HepG2 (cell line): ENCODE data around the gene ACTL6A. TPM values are rescaled to one million over a fixed set of nuclear protein-coding genes. Genes with fewer than 3 reads are reported as not detected.

ENCODE experiments used
- ATF7-NPFF ChIP-seq: sonication (generic); formaldehyde crosslinking; IDR thresholded peaks from 2 replicates; pipeline ENCODE4 v1.8.1; 2023; ENCODE audit warnings: mild to moderate bottlenecking, low read depth, missing genetic modification reagents, moderate library complexity
- BHLHE40 ChIP-seq: IDR thresholded peaks from 2 replicates; pipeline ENCODE4 v1.6.1; 2011; ENCODE audit warnings: low read length, improper control_type of control experiment
- DMAP1 ChIP-seq: IDR thresholded peaks from 2 replicates; pipeline ENCODE4 v1.6.1; 2016
- HMGA1 ChIP-seq: sonication (generic); formaldehyde crosslinking; conservative IDR thresholded peaks from 2 replicates; pipeline ENCODE4 v1.4.0; 2020; ENCODE audit warnings: missing genetic modification reagents
- KAT2B ChIP-seq: fragments of 150-350 bp; IDR thresholded peaks from 2 replicates; pipeline ENCODE4 v1.6.1; 2014; ENCODE audit warnings: low read depth, low read length, borderline replicate concordance
- MXI1 ChIP-seq: IDR thresholded peaks from 3 replicates; pipeline ENCODE4 v1.6.1; 2012; ENCODE audit warnings: low read depth, low read length, inconsistent platforms, borderline replicate concordance
- NCOA5 ChIP-seq: sonication (generic); formaldehyde crosslinking; IDR thresholded peaks from 2 replicates; pipeline ENCODE4 v1.4.0; 2020; ENCODE audit warnings: missing genetic modification reagents
- NFE2L2 ChIP-seq: fragments of 150-350 bp; IDR thresholded peaks from 2 replicates; pipeline ENCODE4 v1.6.1; 2014; ENCODE audit warnings: low read length
- PLRG1 ChIP-seq: fragments of 450-650 bp; conservative IDR thresholded peaks from 2 replicates; pipeline ENCODE4 v1.6.1; 2016
- SAP130 ChIP-seq: IDR thresholded peaks from 2 replicates; pipeline ENCODE4 v1.6.1; 2016; ENCODE audit warnings: low read depth
- SP4 ChIP-seq: sonication (generic); formaldehyde crosslinking; IDR thresholded peaks from 2 replicates; pipeline ENCODE4 v1.8.1; 2023; ENCODE audit warnings: mild to moderate bottlenecking, missing genetic modification reagents
- SSRP1 ChIP-seq: IDR thresholded peaks from 2 replicates; pipeline ENCODE4 v1.6.1; 2016; ENCODE audit warnings: control low read depth
- TEAD3 ChIP-seq: optimal IDR thresholded peaks from 2 replicates; pipeline ENCODE3; 2016; ENCODE audit warnings: borderline replicate concordance
- ZNF263 ChIP-seq: sonication (generic); formaldehyde crosslinking; IDR thresholded peaks from 2 replicates; pipeline ENCODE4 v1.4.0; 2020; ENCODE audit warnings: missing genetic modification reagents
- ZSCAN22 ChIP-seq: sonication (generic); formaldehyde crosslinking; IDR thresholded peaks from 2 replicates; pipeline ENCODE4 v1.4.0; 2020; ENCODE audit warnings: mild to moderate bottlenecking, missing genetic modification reagents
- ZSCAN9 ChIP-seq: IDR thresholded peaks from 2 replicates; pipeline ENCODE4 v1.6.1; 2016; ENCODE audit warnings: borderline replicate concordance
- polyA plus RNA-seq, 8 experiments: library from polyadenylated mRNA; depleted of rRNA in 3 of 8; stranded (reverse) in 7 of 8; unstranded in 1 of 8; fragments of >200 nt; fragmentation: Illumina TruSeq in 4 of 8; extraction: Trizol in 4 of 8; gene quantifications; 2 replicates each; pipeline versions ENCODE4 v1.2.1 to v1.2.3, GENCODE V29; 2011 to 2016; ENCODE audit warnings: low read depth in 4 of 8, missing spikeins in 1 of 8, mixed read lengths in 1 of 8; ENCODE audit not compliant: insufficient read depth in 1 of 8
- total RNA-seq, 5 experiments: library from RNA; depleted of rRNA; stranded (reverse); fragments of >200 nt; fragmentation: Illumina TruSeq; extraction: Trizol; gene quantifications; 2 replicates each; pipeline ENCODE4 v1.2.3, GENCODE V29; 2016; ENCODE audit warnings: low read depth in 1 of 5
- TF ChIP-seq, protein P1 (sequence below): IDR thresholded peaks from 2 replicates; pipeline ENCODE4 v1.6.1; 2016; ENCODE audit warnings: mild to moderate bottlenecking
- TF ChIP-seq, protein P2 (sequence below): sonication (generic); formaldehyde crosslinking; IDR thresholded peaks from 2 replicates; pipeline ENCODE4 v1.8.0; 2022; ENCODE audit warnings: mild to moderate bottlenecking, missing genetic modification reagents, moderate library complexity
- TF ChIP-seq, protein P3 (sequence below): sonication (generic); formaldehyde crosslinking; IDR thresholded peaks from 2 replicates; pipeline ENCODE4 v1.4.0; 2020; ENCODE audit warnings: mild to moderate bottlenecking, missing genetic modification reagents
- TF ChIP-seq, protein P4 (sequence below): sonication (generic); formaldehyde crosslinking; IDR thresholded peaks from 2 replicates; pipeline ENCODE4 v1.4.0; 2020; ENCODE audit warnings: missing genetic modification reagents, borderline replicate concordance
- TF ChIP-seq, protein P5 (sequence below): sonication (generic); formaldehyde crosslinking; IDR thresholded peaks from 2 replicates; pipeline ENCODE4 v1.4.0; 2020; ENCODE audit warnings: missing genetic modification reagents
- TF ChIP-seq, protein P6 (sequence below): sonication (generic); formaldehyde crosslinking; IDR thresholded peaks from 2 replicates; pipeline ENCODE4 v1.4.0; 2020; ENCODE audit warnings: mild to moderate bottlenecking, missing genetic modification reagents

The ACTL6A gene
- total and polyA plus RNA-seq, 2 of the 13 experiments (the other 11 are each of a cell fraction or from before 2014, with no cell fraction given): 58.1 to 84.1 TPM

DNA sequence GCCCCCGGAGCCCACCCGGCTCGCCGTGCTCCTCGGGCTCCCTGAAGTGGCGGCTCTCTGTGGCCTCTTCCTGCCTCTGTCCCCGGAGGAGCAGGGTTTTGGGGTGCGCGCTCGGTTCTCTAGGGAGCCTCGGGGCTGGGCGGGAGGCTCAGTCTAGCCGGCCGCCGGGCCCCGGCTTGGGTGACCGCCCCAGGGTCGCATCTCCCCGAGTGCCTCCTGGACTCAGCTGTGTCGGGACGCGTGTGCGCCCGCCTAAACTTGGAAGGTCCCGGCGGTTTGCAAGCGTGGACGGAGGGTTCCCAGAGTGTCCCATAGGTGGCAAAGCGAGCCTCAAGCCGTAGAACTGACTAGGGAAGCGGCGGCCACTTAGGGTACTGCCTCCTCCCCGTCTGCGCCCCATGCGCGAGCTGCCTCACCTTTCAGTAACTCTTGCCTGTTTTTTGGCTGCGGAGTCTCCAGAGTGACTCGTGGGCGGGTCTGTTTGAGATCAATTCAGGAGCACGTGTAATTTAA is 601 bp downstream of the ACTL6A start (continued):
- TF ChIP-seq, protein P1, sequence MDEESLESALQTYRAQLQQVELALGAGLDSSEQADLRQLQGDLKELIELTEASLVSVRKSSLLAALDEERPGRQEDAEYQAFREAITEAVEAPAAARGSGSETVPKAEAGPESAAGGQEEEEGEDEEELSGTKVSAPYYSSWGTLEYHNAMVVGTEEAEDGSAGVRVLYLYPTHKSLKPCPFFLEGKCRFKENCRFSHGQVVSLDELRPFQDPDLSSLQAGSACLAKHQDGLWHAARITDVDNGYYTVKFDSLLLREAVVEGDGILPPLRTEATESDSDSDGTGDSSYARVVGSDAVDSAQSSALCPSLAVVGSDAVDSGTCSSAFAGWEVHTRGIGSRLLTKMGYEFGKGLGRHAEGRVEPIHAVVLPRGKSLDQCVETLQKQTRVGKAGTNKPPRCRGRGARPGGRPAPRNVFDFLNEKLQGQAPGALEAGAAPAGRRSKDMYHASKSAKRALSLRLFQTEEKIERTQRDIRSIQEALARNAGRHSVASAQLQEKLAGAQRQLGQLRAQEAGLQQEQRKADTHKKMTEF (CRISPR knock-in tag): 0 out of 2 replicates have a peak, but pooled peaks have one; percentile 8
- TF ChIP-seq PLRG1 (no peak), SSRP1 (CRISPR knock-in tag) (no peak), NFE2L2 (no peak), SAP130 (CRISPR knock-in tag) (no peak; the same call in 1 of the 2 replicates), NCOA5 (no peak), SP4 (CRISPR knock-in tag) (no peak), TEAD3 (CRISPR knock-in tag) (peak; percentile 17), ZSCAN22 (CRISPR knock-in tag) (no peak), MXI1 (no peak), ZSCAN9 (CRISPR knock-in tag) (0 out of 2 replicates have a peak, but pooled peaks have one; percentile 12), BHLHE40 (no peak), DMAP1 (CRISPR knock-in tag) (0 out of 2 replicates have a peak, but pooled peaks have one; percentile 36), KAT2B (no peak), ATF7-NPFF (no peak), HMGA1 (CRISPR knock-in tag) (no peak), ZNF263 (CRISPR knock-in tag) (peak; percentile 66)
- TF ChIP-seq, protein P2, sequence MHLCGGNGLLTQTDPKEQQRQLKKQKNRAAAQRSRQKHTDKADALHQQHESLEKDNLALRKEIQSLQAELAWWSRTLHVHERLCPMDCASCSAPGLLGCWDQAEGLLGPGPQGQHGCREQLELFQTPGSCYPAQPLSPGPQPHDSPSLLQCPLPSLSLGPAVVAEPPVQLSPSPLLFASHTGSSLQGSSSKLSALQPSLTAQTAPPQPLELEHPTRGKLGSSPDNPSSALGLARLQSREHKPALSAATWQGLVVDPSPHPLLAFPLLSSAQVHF: 0 out of 2 replicates have a peak, but pooled peaks have one; percentile 24
- TF ChIP-seq, protein P3, sequence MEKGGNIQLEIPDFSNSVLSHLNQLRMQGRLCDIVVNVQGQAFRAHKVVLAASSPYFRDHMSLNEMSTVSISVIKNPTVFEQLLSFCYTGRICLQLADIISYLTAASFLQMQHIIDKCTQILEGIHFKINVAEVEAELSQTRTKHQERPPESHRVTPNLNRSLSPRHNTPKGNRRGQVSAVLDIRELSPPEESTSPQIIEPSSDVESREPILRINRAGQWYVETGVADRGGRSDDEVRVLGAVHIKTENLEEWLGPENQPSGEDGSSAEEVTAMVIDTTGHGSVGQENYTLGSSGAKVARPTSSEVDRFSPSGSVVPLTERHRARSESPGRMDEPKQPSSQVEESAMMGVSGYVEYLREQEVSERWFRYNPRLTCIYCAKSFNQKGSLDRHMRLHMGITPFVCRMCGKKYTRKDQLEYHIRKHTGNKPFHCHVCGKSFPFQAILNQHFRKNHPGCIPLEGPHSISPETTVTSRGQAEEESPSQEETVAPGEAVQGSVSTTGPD (CRISPR knock-in tag): no peak
- TF ChIP-seq, protein P4, sequence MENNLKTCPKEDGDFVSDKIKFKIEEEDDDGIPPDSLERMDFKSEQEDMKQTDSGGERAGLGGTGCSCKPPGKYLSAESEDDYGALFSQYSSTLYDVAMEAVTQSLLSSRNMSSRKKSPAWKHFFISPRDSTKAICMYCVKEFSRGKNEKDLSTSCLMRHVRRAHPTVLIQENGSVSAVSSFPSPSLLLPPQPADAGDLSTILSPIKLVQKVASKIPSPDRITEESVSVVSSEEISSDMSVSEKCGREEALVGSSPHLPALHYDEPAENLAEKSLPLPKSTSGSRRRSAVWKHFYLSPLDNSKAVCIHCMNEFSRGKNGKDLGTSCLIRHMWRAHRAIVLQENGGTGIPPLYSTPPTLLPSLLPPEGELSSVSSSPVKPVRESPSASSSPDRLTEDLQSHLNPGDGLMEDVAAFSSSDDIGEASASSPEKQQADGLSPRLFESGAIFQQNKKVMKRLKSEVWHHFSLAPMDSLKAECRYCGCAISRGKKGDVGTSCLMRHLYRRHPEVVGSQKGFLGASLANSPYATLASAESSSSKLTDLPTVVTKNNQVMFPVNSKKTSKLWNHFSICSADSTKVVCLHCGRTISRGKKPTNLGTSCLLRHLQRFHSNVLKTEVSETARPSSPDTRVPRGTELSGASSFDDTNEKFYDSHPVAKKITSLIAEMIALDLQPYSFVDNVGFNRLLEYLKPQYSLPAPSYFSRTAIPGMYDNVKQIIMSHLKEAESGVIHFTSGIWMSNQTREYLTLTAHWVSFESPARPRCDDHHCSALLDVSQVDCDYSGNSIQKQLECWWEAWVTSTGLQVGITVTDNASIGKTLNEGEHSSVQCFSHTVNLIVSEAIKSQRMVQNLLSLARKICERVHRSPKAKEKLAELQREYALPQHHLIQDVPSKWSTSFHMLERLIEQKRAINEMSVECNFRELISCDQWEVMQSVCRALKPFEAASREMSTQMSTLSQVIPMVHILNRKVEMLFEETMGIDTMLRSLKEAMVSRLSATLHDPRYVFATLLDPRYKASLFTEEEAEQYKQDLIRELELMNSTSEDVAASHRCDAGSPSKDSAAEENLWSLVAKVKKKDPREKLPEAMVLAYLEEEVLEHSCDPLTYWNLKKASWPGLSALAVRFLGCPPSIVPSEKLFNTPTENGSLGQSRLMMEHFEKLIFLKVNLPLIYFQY (CRISPR knock-in tag): no peak
- TF ChIP-seq, protein P5, sequence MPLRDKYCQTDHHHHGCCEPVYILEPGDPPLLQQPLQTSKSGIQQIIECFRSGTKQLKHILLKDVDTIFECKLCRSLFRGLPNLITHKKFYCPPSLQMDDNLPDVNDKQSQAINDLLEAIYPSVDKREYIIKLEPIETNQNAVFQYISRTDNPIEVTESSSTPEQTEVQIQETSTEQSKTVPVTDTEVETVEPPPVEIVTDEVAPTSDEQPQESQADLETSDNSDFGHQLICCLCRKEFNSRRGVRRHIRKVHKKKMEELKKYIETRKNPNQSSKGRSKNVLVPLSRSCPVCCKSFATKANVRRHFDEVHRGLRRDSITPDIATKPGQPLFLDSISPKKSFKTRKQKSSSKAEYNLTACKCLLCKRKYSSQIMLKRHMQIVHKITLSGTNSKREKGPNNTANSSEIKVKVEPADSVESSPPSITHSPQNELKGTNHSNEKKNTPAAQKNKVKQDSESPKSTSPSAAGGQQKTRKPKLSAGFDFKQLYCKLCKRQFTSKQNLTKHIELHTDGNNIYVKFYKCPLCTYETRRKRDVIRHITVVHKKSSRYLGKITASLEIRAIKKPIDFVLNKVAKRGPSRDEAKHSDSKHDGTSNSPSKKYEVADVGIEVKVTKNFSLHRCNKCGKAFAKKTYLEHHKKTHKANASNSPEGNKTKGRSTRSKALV (CRISPR knock-in tag): peak; percentile 47; the same call in 1 of the 2 replicates
- TF ChIP-seq, protein P6, sequence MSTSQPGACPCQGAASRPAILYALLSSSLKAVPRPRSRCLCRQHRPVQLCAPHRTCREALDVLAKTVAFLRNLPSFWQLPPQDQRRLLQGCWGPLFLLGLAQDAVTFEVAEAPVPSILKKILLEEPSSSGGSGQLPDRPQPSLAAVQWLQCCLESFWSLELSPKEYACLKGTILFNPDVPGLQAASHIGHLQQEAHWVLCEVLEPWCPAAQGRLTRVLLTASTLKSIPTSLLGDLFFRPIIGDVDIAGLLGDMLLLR (CRISPR knock-in tag): no peak
